ENCODE data around the gene SLC2A13.

GRCh38 chr12:39990122-39991101, 115.5 kb downstream of the SLC2A13 start:
- peak in 2 of 3 experiments; percentile 49 to 85 for TF ChIP-seq CTCF (IDR thresholded peaks at IDR 0.05)
- no peak for TF ChIP-seq POLR2A (IDR thresholded peaks at IDR 0.05)

Data from testis (tissue), 2 donors.